Erythroblast (primary cell): ENCODE results near the gene VSX1.

ENCODE experiments used
- GATA1 ChIP-seq: IDR thresholded peaks from 2 replicates; pipeline ENCODE4 v1.6.1; 2011; ENCODE audit warnings: low read depth, mild to moderate bottlenecking, control low read depth, low read length, moderate library complexity
- POLR2A ChIP-seq: IDR thresholded peaks from 2 replicates; pipeline ENCODE4 v1.6.1; 2011; ENCODE audit warnings: mild to moderate bottlenecking, low read length

- no peak for TF ChIP-seq POLR2A
- TF ChIP-seq GATA1: no peak
Measured at GRCh38 chr20:25052255-25053194, 29.4 kb downstream of the VSX1 start.
